HG03558 (cell line): ENCODE measurements around the gene CPT1C.

Experiments used
- ATAC-seq: cut with Tn5 transposase; IDR thresholded peaks from one replicate; pipeline ENCODE4 v1.9.1; 2021; ENCODE audit warnings: moderate number of reproducible peaks; ENCODE audit not compliant: unreplicated experiment; ENCODE audit errors: extremely low read depth

Gene CPT1C

GRCh38 chr19:49658566-49659442 is 32.1 kb upstream of the CPT1C start:
- no peak for ATAC-seq

GRCh38 chr19:49660338-49660961 is 30.5 kb upstream of the CPT1C start:
- ATAC-seq: no peak

GRCh38 chr19:49662011-49662410 is 28.9 kb upstream of the CPT1C start:
- no peak for ATAC-seq

GRCh38 chr19:49663224-49663623 is 27.7 kb upstream of the CPT1C start:
- ATAC-seq: no peak

GRCh38 chr19:49664171-49665035 is 26.5 kb upstream of the CPT1C start:
- ATAC-seq: no peak

GRCh38 chr19:49665036-49665350 is 25.9 kb upstream of the CPT1C start:
- ATAC-seq: no peak

- peak; percentile 58 for ATAC-seq
Observed at GRCh38 chr19:49665351-49666119, 25.4 kb upstream of the CPT1C start, which contains the start of the genes BCL2L12 and IRF3. BCL2L12 (plus strand) TSS chr19:49665933; CDS start chr19:49666693, 760 bp downstream. IRF3 (minus strand) TSS chr19:49665857; CDS start chr19:49664838, 1,019 bp downstream.

GRCh38 chr19:49666120-49666444 is 24.8 kb upstream of the CPT1C start:
- ATAC-seq: no peak

- no peak for ATAC-seq
Observed at GRCh38 chr19:49667473-49667872, 23.4 kb upstream of the CPT1C start.

- ATAC-seq: no peak
Observed at GRCh38 chr19:49669516-49669915, 21.4 kb upstream of the CPT1C start.

- ATAC-seq: no peak
Observed at GRCh38 chr19:49672131-49672919, 18.6 kb upstream of the CPT1C start.

- no peak for ATAC-seq
Observed at GRCh38 chr19:49676136-49676783, 14.7 kb upstream of the CPT1C start.

GRCh38 chr19:49676784-49677230 is 14.1 kb upstream of the CPT1C start:
- peak; percentile 43 for ATAC-seq

GRCh38 chr19:49677231-49677900 is 13.6 kb upstream of the CPT1C start, which contains the start of gene PRMT1:
PRMT1 (plus strand) TSS chr19:49677271; CDS start chr19:49677281, 10 bp downstream.
- ATAC-seq: no peak

GRCh38 chr19:49677901-49678674 is 12.8 kb upstream of the CPT1C start:
- no peak for ATAC-seq

- no peak for ATAC-seq
Observed at GRCh38 chr19:49678985-49679770, 11.7 kb upstream of the CPT1C start.
